ENCODE measurements around the gene TRMT112. TPM values are rescaled to one million over a fixed set of nuclear protein-coding genes. Genes with fewer than 3 reads are reported as not detected.

Gene TRMT112
- total RNA-seq (210 and 244 TPM in 2 replicates), polyA plus RNA-seq (292 and 311 TPM in 2 replicates)

GRCh38 chr11:64317325-64317960 is at the start of gene TRMT112:
Gene TRMT112 (minus strand): TSS chr11:64317559. CDS start chr11:64317526, 33 bp downstream.
- TF ChIP-seq EZH2phosphoT487 (IDR thresholded peaks at IDR 0.05; ENCODE audit: low read depth, severe bottlenecking, unreplicated experiment) (no peak), EZH2 (IDR thresholded peaks at IDR 0.05; ENCODE audit: borderline replicate concordance) (no peak)
- TF ChIP-seq, protein P1, sequence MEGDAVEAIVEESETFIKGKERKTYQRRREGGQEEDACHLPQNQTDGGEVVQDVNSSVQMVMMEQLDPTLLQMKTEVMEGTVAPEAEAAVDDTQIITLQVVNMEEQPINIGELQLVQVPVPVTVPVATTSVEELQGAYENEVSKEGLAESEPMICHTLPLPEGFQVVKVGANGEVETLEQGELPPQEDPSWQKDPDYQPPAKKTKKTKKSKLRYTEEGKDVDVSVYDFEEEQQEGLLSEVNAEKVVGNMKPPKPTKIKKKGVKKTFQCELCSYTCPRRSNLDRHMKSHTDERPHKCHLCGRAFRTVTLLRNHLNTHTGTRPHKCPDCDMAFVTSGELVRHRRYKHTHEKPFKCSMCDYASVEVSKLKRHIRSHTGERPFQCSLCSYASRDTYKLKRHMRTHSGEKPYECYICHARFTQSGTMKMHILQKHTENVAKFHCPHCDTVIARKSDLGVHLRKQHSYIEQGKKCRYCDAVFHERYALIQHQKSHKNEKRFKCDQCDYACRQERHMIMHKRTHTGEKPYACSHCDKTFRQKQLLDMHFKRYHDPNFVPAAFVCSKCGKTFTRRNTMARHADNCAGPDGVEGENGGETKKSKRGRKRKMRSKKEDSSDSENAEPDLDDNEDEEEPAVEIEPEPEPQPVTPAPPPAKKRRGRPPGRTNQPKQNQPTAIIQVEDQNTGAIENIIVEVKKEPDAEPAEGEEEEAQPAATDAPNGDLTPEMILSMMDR (IDR thresholded peaks at IDR 0.05; ENCODE audit: poor library complexity) = no peak

DNA sequence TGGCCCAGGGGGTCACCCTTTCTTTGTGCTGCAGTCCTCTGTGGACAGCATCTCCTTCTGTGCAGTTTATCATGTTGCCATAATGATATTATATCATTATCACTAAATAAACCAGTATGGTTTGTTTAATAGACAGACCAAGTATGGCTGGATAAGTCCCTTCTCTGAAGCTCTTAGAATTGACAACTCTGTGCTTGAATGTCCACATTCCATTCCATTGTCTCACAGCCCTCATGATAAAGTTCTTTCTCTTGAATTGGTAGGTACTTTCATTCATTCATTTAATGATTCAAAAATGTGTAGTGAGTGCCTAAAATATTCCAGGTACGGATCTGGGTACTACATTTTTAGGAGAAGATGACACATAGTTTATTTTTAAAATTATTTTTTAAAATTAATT is 49.4 kb upstream of the TRMT112 start:
- no peak overlapping the region for H2AFZ ChIP-seq
- no peaks in the 10 kb centered on the region for H4K20me1 ChIP-seq (ENCODE audit: insufficient read depth, poor library complexity, severe bottlenecking)
- TF ChIP-seq EZH2 (IDR thresholded peaks at IDR 0.05; ENCODE audit: borderline replicate concordance) (no peak), EZH2phosphoT487 (IDR thresholded peaks at IDR 0.05; ENCODE audit: low read depth, severe bottlenecking, unreplicated experiment) (no peak)
- TF ChIP-seq, protein P1 (IDR thresholded peaks at IDR 0.05; ENCODE audit: poor library complexity) = no peak
- H3K4me2 ChIP-seq = no peak overlapping the region
- no peak overlapping the region for H3K4me3 ChIP-seq
- no peaks in the 10 kb centered on the region for H3K4me1 ChIP-seq (ENCODE audit: insufficient read depth)
- H3K9me3 ChIP-seq (ENCODE audit: low read depth) = no peaks in the 10 kb centered on the region
- H3K36me3 ChIP-seq (replicated peaks; ENCODE audit: insufficient read depth, low read depth) = no peaks in the 10 kb centered on the region
- H3K27ac ChIP-seq = no peak overlapping the region
- H3K27me3 ChIP-seq = no peaks in the 10 kb centered on the region
- 91% methylated on average over 1 of the region's 1 CpG for WGBS (ENCODE audit: low lambda C conversion rate, missing lambda C conversion rate)
- H3K79me2 ChIP-seq = no peaks in the 10 kb centered on the region
- H3K9me2 ChIP-seq (replicated peaks; ENCODE audit: insufficient read depth) = no peaks in the 10 kb centered on the region
- no peak for DNase-seq (ENCODE audit: low spot score)

More at GRCh38 chr11:64317325-64317960, at the start of gene TRMT112:
- no peaks in the 10 kb centered on the region for H3K9me3 ChIP-seq (ENCODE audit: low read depth)
- peak; percentile 98 for DNase-seq (ENCODE audit: low spot score)
- H3K27me3 ChIP-seq = no peaks in the 10 kb centered on the region
- H3K79me2 ChIP-seq = peaks cover 32% of the 10 kb centered on the region
- WGBS (ENCODE audit: low lambda C conversion rate, missing lambda C conversion rate) = under 1% methylated on average over 42 of the region's 43 CpGs
- H3K36me3 ChIP-seq (replicated peaks; ENCODE audit: insufficient read depth, low read depth) = no peaks in the 10 kb centered on the region
- H3K4me2 ChIP-seq = peak within 1 kb of the TSS; percentile 79
- H3K27ac ChIP-seq = peak within 1 kb of the TSS; percentile 98
- peak within 1 kb of the TSS; percentile 73 for H2AFZ ChIP-seq
- peaks cover 25% of the 10 kb centered on the region for H3K4me1 ChIP-seq (ENCODE audit: insufficient read depth)
- H3K9me2 ChIP-seq (replicated peaks; ENCODE audit: insufficient read depth) = no peaks in the 10 kb centered on the region
- H3K4me3 ChIP-seq = peak within 1 kb of the TSS; percentile 76
- H4K20me1 ChIP-seq (ENCODE audit: insufficient read depth, poor library complexity, severe bottlenecking) = no peaks in the 10 kb centered on the region

DNA sequence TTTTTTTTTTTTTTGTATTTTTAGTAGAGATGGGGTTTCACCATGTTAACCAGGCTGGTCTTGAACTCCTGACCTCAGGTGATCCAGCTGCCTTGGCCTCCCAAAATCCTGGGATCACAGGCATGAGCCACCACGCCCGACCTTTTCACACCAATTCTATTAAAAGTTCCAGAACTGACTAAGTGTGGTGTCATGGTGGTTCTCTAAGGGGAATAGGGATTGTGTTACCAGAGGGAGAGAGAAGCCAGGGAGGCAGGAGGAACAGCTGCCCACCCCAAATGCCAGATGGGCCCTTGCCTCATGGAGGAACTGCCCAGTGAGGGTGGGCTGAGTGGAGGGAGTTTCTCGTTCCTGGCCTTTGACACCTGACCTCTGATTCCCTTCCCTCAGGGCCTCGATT is 47.6 kb upstream of the TRMT112 start:
- TF ChIP-seq, protein P1 (IDR thresholded peaks at IDR 0.05; ENCODE audit: poor library complexity) = no peak
- TF ChIP-seq EZH2phosphoT487 (IDR thresholded peaks at IDR 0.05; ENCODE audit: low read depth, severe bottlenecking, unreplicated experiment) (no peak), EZH2 (IDR thresholded peaks at IDR 0.05; ENCODE audit: borderline replicate concordance) (no peak)
- Histone ChIP-seq H3K9me3 (ENCODE audit: low read depth) (no peaks in the 10 kb centered on the region), H3K27me3 (no peaks in the 10 kb centered on the region), H3K4me3 (no peak overlapping the region), H3K79me2 (peaks cover under 1% of the 10 kb centered on the region), H3K27ac (no peak overlapping the region), H3K4me1 (ENCODE audit: insufficient read depth) (peaks cover under 1% of the 10 kb centered on the region), H3K4me2 (no peak overlapping the region), H3K36me3 (replicated peaks; ENCODE audit: insufficient read depth, low read depth) (no peaks in the 10 kb centered on the region), H3K9me2 (replicated peaks; ENCODE audit: insufficient read depth) (no peaks in the 10 kb centered on the region), H4K20me1 (ENCODE audit: insufficient read depth, poor library complexity, severe bottlenecking) (no peaks in the 10 kb centered on the region), H2AFZ (no peak overlapping the region)
- no peak for DNase-seq (ENCODE audit: low spot score)
- 93% methylated on average over 4 of the region's 4 CpGs for WGBS (ENCODE audit: low lambda C conversion rate, missing lambda C conversion rate)
